PFSK-1 (cell line): ENCODE data around the gene LRRC63. TPM values are rescaled to one million over a fixed set of nuclear protein-coding genes. Genes with fewer than 3 reads are reported as not detected.

Source experiments
- FOXP2 ChIP-seq: optimal IDR thresholded peaks from 2 replicates; pipeline ENCODE3; 2011; ENCODE audit warnings: borderline replicate concordance, control low read depth, inconsistent platforms; ENCODE audit not compliant: insufficient read depth; ENCODE audit errors: extremely low read length, extremely low read depth
- POLR2AphosphoS5 ChIP-seq: IDR thresholded peaks from 2 replicates; pipeline ENCODE4 v1.6.1; 2012; ENCODE audit warnings: low read depth, mild to moderate bottlenecking, control low read depth, low read length, moderate library complexity
- SIN3A ChIP-seq: IDR thresholded peaks from 2 replicates; pipeline ENCODE4 v1.6.1; 2012; ENCODE audit warnings: mild to moderate bottlenecking, low read length, moderate library complexity, borderline replicate concordance; ENCODE audit not compliant: insufficient read depth
- TAF1 ChIP-seq: IDR thresholded peaks from 2 replicates; pipeline ENCODE4 v1.6.1; 2012; ENCODE audit warnings: low read length, control low read depth, borderline replicate concordance; ENCODE audit not compliant: insufficient read depth
- polyA plus RNA-seq: library from polyadenylated mRNA; unstranded; fragments of >200 nt; gene quantifications from one replicate; pipeline ENCODE4 v1.2.1, GENCODE V29; 2012; ENCODE audit warnings: low read depth, missing spikeins; ENCODE audit not compliant: insufficient read length
- TF ChIP-seq, protein P1 (sequence below), 2 experiments: IDR thresholded peaks; 2 replicates each; pipeline versions ENCODE4 v1.6.1 to v1.8.0; 2011 to 2012; ENCODE audit warnings: low read depth in 2 of 2, low read length in 2 of 2, control low read depth in 1 of 2, inconsistent platforms in 1 of 2, mild to moderate bottlenecking in 1 of 2, moderate library complexity in 1 of 2; ENCODE audit not compliant: insufficient read depth in 1 of 2

LRRC63 gene, protein sequence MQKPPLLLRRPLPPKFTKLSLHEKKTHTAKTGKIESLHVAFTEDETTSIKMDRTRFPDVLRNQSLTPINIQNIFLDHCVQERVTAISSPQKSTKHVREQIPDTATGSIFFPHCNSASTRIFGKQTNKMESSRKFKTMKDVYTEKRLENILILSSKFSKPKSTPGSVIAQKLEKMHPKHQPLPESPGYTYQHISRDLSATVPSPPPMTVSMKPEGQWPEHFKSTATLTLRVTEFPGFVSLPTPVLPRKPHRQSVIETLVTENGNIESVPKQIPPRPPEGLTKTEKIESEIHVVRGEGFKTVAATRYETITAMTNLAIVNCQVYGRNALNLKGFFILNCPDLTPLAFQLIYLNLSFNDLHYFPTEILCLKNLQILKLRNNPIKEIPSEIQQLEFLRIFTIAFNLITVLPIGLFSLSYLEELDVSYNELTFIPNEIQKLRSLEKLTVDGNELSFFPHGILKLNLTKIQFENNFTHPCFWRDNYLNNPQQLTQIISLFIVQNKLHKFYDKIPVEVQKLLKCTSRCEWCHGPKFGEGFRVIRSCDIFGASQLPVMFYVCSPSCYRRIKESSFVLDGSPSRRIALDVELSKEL
- not detected for polyA plus RNA-seq

DNA sequence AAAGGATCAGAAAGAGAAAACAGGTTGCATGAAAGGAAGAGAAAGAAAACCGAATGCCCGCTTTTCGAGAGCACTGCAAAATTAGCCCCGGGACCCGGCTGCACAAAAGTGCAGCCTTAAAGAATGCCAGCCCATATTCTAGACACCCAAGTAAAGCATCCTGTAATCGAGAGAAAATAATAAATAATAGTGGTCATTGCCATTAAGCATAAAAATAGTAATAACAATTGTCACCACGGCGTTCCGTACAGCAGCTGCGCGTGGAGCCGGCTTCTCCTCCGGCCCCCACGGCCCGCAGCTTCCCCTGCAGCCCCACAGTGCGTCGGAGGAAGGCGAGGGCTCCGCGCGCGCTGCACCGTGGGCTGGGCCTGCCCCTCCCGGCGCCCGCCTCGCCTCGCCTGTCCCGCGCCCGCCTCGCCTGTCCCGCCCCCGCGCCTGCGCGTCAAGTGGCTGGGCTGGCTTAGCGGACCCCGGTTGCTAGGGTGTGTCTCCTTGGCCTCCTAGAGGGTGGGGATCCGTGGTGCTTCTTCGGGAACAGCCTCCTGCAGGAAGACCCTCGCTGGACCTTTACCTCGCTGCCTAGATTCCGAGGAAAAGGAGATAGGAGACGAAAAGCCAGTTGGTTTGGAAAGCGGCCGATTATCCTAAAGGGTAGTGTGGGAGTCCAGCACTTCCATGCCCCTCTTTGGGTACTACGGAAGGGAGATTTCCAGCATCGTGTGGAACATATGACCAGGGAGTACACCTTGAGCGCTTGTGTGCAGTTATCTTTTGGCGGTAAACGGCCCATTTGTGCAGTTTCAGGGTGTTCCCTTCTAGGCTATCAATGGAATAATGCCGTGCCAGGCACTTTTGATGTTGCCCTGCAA is at the start of gene LRRC63:
Gene LRRC63, plus strand, starts transcription at position 446 of the 869 bp plus-strand sequence. CDS start 1,107 bp downstream, outside the sequence.
- no peak for TF ChIP-seq SIN3A
- no peak for TF ChIP-seq POLR2AphosphoS5
- no peak for TF ChIP-seq TAF1
- TF ChIP-seq, protein P1, sequence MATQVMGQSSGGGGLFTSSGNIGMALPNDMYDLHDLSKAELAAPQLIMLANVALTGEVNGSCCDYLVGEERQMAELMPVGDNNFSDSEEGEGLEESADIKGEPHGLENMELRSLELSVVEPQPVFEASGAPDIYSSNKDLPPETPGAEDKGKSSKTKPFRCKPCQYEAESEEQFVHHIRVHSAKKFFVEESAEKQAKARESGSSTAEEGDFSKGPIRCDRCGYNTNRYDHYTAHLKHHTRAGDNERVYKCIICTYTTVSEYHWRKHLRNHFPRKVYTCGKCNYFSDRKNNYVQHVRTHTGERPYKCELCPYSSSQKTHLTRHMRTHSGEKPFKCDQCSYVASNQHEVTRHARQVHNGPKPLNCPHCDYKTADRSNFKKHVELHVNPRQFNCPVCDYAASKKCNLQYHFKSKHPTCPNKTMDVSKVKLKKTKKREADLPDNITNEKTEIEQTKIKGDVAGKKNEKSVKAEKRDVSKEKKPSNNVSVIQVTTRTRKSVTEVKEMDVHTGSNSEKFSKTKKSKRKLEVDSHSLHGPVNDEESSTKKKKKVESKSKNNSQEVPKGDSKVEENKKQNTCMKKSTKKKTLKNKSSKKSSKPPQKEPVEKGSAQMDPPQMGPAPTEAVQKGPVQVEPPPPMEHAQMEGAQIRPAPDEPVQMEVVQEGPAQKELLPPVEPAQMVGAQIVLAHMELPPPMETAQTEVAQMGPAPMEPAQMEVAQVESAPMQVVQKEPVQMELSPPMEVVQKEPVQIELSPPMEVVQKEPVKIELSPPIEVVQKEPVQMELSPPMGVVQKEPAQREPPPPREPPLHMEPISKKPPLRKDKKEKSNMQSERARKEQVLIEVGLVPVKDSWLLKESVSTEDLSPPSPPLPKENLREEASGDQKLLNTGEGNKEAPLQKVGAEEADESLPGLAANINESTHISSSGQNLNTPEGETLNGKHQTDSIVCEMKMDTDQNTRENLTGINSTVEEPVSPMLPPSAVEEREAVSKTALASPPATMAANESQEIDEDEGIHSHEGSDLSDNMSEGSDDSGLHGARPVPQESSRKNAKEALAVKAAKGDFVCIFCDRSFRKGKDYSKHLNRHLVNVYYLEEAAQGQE (IDR thresholded peaks at IDR 0.05; ENCODE audit: insufficient read depth in 1 of 2, low read depth in 2 of 2, low read length in 2 of 2) = no peak
- no peak for TF ChIP-seq FOXP2

DNA sequence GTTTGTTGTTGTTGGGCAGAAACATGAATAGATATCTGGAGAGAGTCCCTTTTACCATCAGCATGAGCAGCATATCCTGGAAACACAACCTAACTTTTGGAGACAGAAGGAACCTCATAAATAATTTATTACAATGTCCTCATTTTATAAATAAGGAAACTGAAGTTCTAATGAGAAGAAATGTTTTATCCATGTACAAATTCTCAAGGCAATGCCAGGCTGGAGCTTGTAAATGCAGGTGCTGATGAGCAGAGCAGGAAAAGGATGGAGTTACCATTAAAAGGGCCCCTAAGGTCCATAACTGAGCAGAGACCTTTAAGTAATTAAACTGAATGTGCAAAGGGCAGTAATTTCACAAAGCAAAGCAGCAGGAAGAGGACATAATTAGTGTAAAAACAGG is 47.1 kb upstream of the LRRC63 start:
- TF ChIP-seq SIN3A = no peak

- no peak for TF ChIP-seq POLR2AphosphoS5
- no peak for TF ChIP-seq SIN3A
- no peak for TF ChIP-seq TAF1
- TF ChIP-seq, protein P1 (IDR thresholded peaks at IDR 0.05; ENCODE audit: insufficient read depth in 1 of 2, low read depth in 2 of 2, low read length in 2 of 2) = no peak
- TF ChIP-seq FOXP2 = no peak
Measured at GRCh38 chr13:46165485-46166223, 46.1 kb upstream of the LRRC63 start.

DNA sequence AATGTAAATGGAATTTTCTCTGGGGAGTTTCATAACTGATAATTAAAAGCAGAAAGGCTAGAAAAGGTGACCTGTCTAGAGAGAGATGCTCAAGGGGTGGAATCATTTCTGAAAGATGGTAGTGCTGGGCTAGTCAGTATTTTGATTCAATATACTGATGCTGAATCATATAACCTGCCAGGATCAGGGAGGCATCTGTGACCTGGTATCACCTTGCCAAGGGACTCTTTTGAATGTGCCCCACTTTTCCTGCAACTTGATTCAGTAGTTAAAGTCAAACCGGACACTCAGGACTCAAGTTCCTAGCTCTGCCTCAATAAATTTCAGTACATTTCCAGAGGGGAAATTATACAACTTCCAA is 45.5 kb upstream of the LRRC63 start:
- TF ChIP-seq POLR2AphosphoS5 (no peak), FOXP2 (no peak), SIN3A (no peak), TAF1 (no peak)
- TF ChIP-seq, protein P1 (IDR thresholded peaks at IDR 0.05; ENCODE audit: insufficient read depth in 1 of 2, low read depth in 2 of 2, low read length in 2 of 2) = no peak

- TF ChIP-seq TAF1 = no peak
- no peak for TF ChIP-seq SIN3A
- TF ChIP-seq FOXP2 = no peak
- TF ChIP-seq, protein P1 (IDR thresholded peaks at IDR 0.05; ENCODE audit: insufficient read depth in 1 of 2, low read depth in 2 of 2, low read length in 2 of 2) = no peak
- TF ChIP-seq POLR2AphosphoS5 = no peak
Measured at GRCh38 chr13:46166947-46167610, 44.6 kb upstream of the LRRC63 start.
